GM21360 (cell line): ENCODE results near the gene BCAT1.
"Not testable (repeated sequence)": the region's sequence is repeated elsewhere in the genome, so short reads cannot be mapped to it uniquely, and the experiment has no call there.

Source experiments
- ATAC-seq: cut with Tn5 transposase; IDR thresholded peaks from one replicate; pipeline ENCODE4 v1.9.1; 2021; ENCODE audit warnings: mild to moderate bottlenecking, moderate library complexity; ENCODE audit not compliant: unreplicated experiment

BCAT1 gene

GRCh38 chr12:24820872-24821271, 128.0 kb downstream of the BCAT1 start:
- ATAC-seq: no peak

GRCh38 chr12:24818351-24818750, 130.6 kb downstream of the BCAT1 start:
- ATAC-seq: no peak

GRCh38 chr12:24815114-24815423, 133.8 kb downstream of the BCAT1 start:
- ATAC-seq: peak; percentile 13

GRCh38 chr12:24814379-24815113, 134.4 kb downstream of the BCAT1 start:
- ATAC-seq: peak; percentile 92

- ATAC-seq: no peak
Measured at GRCh38 chr12:24810378-24810777, 138.5 kb downstream of the BCAT1 start.

- not testable (repeated sequence) for ATAC-seq
Measured at GRCh38 chr12:24809306-24809705, 139.6 kb downstream of the BCAT1 start.

- ATAC-seq: no peak
Measured at GRCh38 chr12:24808651-24809050, 140.2 kb downstream of the BCAT1 start.

- no peak for ATAC-seq
Measured at GRCh38 chr12:24806386-24806785, 142.5 kb downstream of the BCAT1 start.

- ATAC-seq: no peak
Measured at GRCh38 chr12:24803430-24804245, 145.3 kb downstream of the BCAT1 start.

- ATAC-seq: peak; percentile 91
Measured at GRCh38 chr12:24798335-24798734, 150.6 kb downstream of the BCAT1 start.

- ATAC-seq: no peak
Measured at GRCh38 chr12:24797901-24798300, 151.0 kb downstream of the BCAT1 start.

GRCh38 chr12:24796876-24797275, 152.0 kb downstream of the BCAT1 start:
- ATAC-seq: no peak

- ATAC-seq: no peak
Measured at GRCh38 chr12:24795699-24796347, 153.1 kb downstream of the BCAT1 start.

- no peak for ATAC-seq
Measured at GRCh38 chr12:24791622-24792021, 157.3 kb downstream of the BCAT1 start.

GRCh38 chr12:24788886-24789285, 160.0 kb downstream of the BCAT1 start:
- ATAC-seq: no peak

GRCh38 chr12:24780697-24781368, 168.1 kb downstream of the BCAT1 start:
- ATAC-seq: no peak

GRCh38 chr12:24778486-24779304, 170.2 kb downstream of the BCAT1 start:
- ATAC-seq: peak; percentile 70

- no peak for ATAC-seq
Measured at GRCh38 chr12:24777359-24777758, 171.5 kb downstream of the BCAT1 start.

- ATAC-seq: no peak
Measured at GRCh38 chr12:24776861-24777260, 172.0 kb downstream of the BCAT1 start.

GRCh38 chr12:24775073-24775472, 173.8 kb downstream of the BCAT1 start:
- no peak for ATAC-seq
